ENCODE results near the gene FMN1.

Gene FMN1

GRCh38 chr15:33125894-33126537 lies 68.5 kb downstream of the FMN1 start:
- no peak for DNase-seq (ENCODE audit: low read depth in 2 of 2)

GRCh38 chr15:33124811-33125210 lies 69.7 kb downstream of the FMN1 start:
- DNase-seq (ENCODE audit: low read depth in 2 of 2): no peak

- no peak for DNase-seq (ENCODE audit: low read depth in 2 of 2)
Measured at GRCh38 chr15:33124279-33124678, 70.2 kb downstream of the FMN1 start.

- no peak for DNase-seq (ENCODE audit: low read depth in 2 of 2)
Measured at GRCh38 chr15:33119865-33120264, 74.6 kb downstream of the FMN1 start.

- no peak for DNase-seq (ENCODE audit: low read depth in 2 of 2)
Measured at GRCh38 chr15:33119273-33119672, 75.2 kb downstream of the FMN1 start.

GRCh38 chr15:33116198-33116597 lies 78.3 kb downstream of the FMN1 start:
- no peak for DNase-seq (ENCODE audit: low read depth in 2 of 2)

GRCh38 chr15:33115191-33115861 lies 79.2 kb downstream of the FMN1 start:
- DNase-seq (ENCODE audit: low read depth in 2 of 2): no peak

GRCh38 chr15:33114374-33114717 lies 80.2 kb downstream of the FMN1 start:
- DNase-seq (ENCODE audit: low read depth in 2 of 2): no peak

GRCh38 chr15:33113666-33114373 lies 80.7 kb downstream of the FMN1 start:
- no peak for DNase-seq (ENCODE audit: low read depth in 2 of 2)

GRCh38 chr15:33112541-33113105 lies 81.9 kb downstream of the FMN1 start:
- DNase-seq (ENCODE audit: low read depth in 2 of 2): no peak

- no peak for DNase-seq (ENCODE audit: low read depth in 2 of 2)
Measured at GRCh38 chr15:33111041-33111451, 83.5 kb downstream of the FMN1 start.

- no peak for DNase-seq (ENCODE audit: low read depth in 2 of 2)
Measured at GRCh38 chr15:33109345-33109744, 85.2 kb downstream of the FMN1 start.

- DNase-seq (ENCODE audit: low read depth in 2 of 2): no peak
Measured at GRCh38 chr15:33108518-33108917, 86.0 kb downstream of the FMN1 start.

GRCh38 chr15:33107950-33108349 lies 86.6 kb downstream of the FMN1 start:
- no peak for DNase-seq (ENCODE audit: low read depth in 2 of 2)

- DNase-seq (ENCODE audit: low read depth in 2 of 2): peak in 1 of 2 donors; percentile 4
Measured at GRCh38 chr15:33104212-33104611, 90.3 kb downstream of the FMN1 start.

GRCh38 chr15:33101036-33101435 lies 93.5 kb downstream of the FMN1 start:
- no peak for DNase-seq (ENCODE audit: low read depth in 2 of 2)

- no peak for DNase-seq (ENCODE audit: low read depth in 2 of 2)
Measured at GRCh38 chr15:33100314-33100713, 94.2 kb downstream of the FMN1 start.

- no peak for DNase-seq (ENCODE audit: low read depth in 2 of 2)
Measured at GRCh38 chr15:33099739-33100138, 94.8 kb downstream of the FMN1 start.

- DNase-seq (ENCODE audit: low read depth in 2 of 2): no peak
Measured at GRCh38 chr15:33099213-33099612, 95.3 kb downstream of the FMN1 start.

GRCh38 chr15:33098094-33099058 lies 96.1 kb downstream of the FMN1 start:
- DNase-seq (ENCODE audit: low read depth in 2 of 2): no peak

- no peak for DNase-seq (ENCODE audit: low read depth in 2 of 2)
Measured at GRCh38 chr15:33096134-33096533, 98.4 kb downstream of the FMN1 start.

GRCh38 chr15:33095641-33096040 lies 98.9 kb downstream of the FMN1 start:
- DNase-seq (ENCODE audit: low read depth in 2 of 2): no peak
